ENCODE results near the gene CORO7.

The CORO7 gene

GRCh38 chr16:4416200-4417032 is at the start of gene CORO7:
TSS of gene CORO7 (minus strand) at chr16:4416596. CDS start at chr16:4416518, 78 bp downstream.
- Histone ChIP-seq H2AFZ (ENCODE audit: low read depth, low read length) (peak within 1 kb of the TSS; percentile 78), H3K27me3 (ENCODE audit: insufficient read depth, low read length) (no peaks in the 10 kb centered on the region), H3K4me3 (ENCODE audit: low read length) (peak within 1 kb of the TSS; percentile 63), H3K9me3 (ENCODE audit: low read length) (no peaks in the 10 kb centered on the region), H3K36me3 (ENCODE audit: insufficient read depth, low read length) (no peaks in the 10 kb centered on the region), H3K4me1 (ENCODE audit: insufficient read depth, low read length) (peaks cover 16% of the 10 kb centered on the region)

- no peak overlapping the region for H2AFZ ChIP-seq (ENCODE audit: low read depth, low read length)
- H3K36me3 ChIP-seq (ENCODE audit: insufficient read depth, low read length), result no peaks in the 10 kb centered on the region
- H3K27me3 ChIP-seq (ENCODE audit: insufficient read depth, low read length), result no peaks in the 10 kb centered on the region
- no peaks in the 10 kb centered on the region for H3K9me3 ChIP-seq (ENCODE audit: low read length)
- H3K4me1 ChIP-seq (ENCODE audit: insufficient read depth, low read length), result peaks cover 7% of the 10 kb centered on the region
- H3K4me3 ChIP-seq (ENCODE audit: low read length), result no peak overlapping the region
Measured at GRCh38 chr16:4463522-4464163, 47.2 kb upstream of the CORO7 start.

GRCh38 chr16:4461250-4462085 is 45.1 kb upstream of the CORO7 start:
- Histone ChIP-seq H3K9me3 (ENCODE audit: low read length) (no peaks in the 10 kb centered on the region), H3K4me1 (ENCODE audit: insufficient read depth, low read length) (peaks cover 7% of the 10 kb centered on the region), H3K27me3 (ENCODE audit: insufficient read depth, low read length) (no peaks in the 10 kb centered on the region), H2AFZ (ENCODE audit: low read depth, low read length) (no peak overlapping the region), H3K36me3 (ENCODE audit: insufficient read depth, low read length) (peaks cover 10% of the 10 kb centered on the region), H3K4me3 (ENCODE audit: low read length) (no peak overlapping the region)

GRCh38 chr16:4460936-4461249 is 44.5 kb upstream of the CORO7 start:
- Histone ChIP-seq H3K9me3 (ENCODE audit: low read length) (no peaks in the 10 kb centered on the region), H2AFZ (ENCODE audit: low read depth, low read length) (no peak overlapping the region), H3K4me1 (ENCODE audit: insufficient read depth, low read length) (peaks cover 7% of the 10 kb centered on the region), H3K4me3 (ENCODE audit: low read length) (no peak overlapping the region), H3K36me3 (ENCODE audit: insufficient read depth, low read length) (peaks cover 16% of the 10 kb centered on the region), H3K27me3 (ENCODE audit: insufficient read depth, low read length) (no peaks in the 10 kb centered on the region)

GRCh38 chr16:4455951-4456350 is 39.6 kb upstream of the CORO7 start:
- Histone ChIP-seq H3K36me3 (ENCODE audit: insufficient read depth, low read length) (peaks cover 48% of the 10 kb centered on the region), H3K4me3 (ENCODE audit: low read length) (no peak overlapping the region), H2AFZ (ENCODE audit: low read depth, low read length) (no peak overlapping the region), H3K4me1 (ENCODE audit: insufficient read depth, low read length) (peaks cover 1% of the 10 kb centered on the region), H3K9me3 (ENCODE audit: low read length) (no peaks in the 10 kb centered on the region), H3K27me3 (ENCODE audit: insufficient read depth, low read length) (no peaks in the 10 kb centered on the region)

GRCh38 chr16:4455081-4455480 is 38.7 kb upstream of the CORO7 start:
- no peak overlapping the region for H3K4me3 ChIP-seq (ENCODE audit: low read length)
- no peaks in the 10 kb centered on the region for H3K9me3 ChIP-seq (ENCODE audit: low read length)
- peaks cover 57% of the 10 kb centered on the region for H3K36me3 ChIP-seq (ENCODE audit: insufficient read depth, low read length)
- H3K27me3 ChIP-seq (ENCODE audit: insufficient read depth, low read length), result no peaks in the 10 kb centered on the region
- H2AFZ ChIP-seq (ENCODE audit: low read depth, low read length), result no peak overlapping the region
- H3K4me1 ChIP-seq (ENCODE audit: insufficient read depth, low read length), result no peaks in the 10 kb centered on the region

- H3K9me3 ChIP-seq (ENCODE audit: low read length), result no peaks in the 10 kb centered on the region
- H2AFZ ChIP-seq (ENCODE audit: low read depth, low read length), result no peak overlapping the region
- peaks cover 58% of the 10 kb centered on the region for H3K36me3 ChIP-seq (ENCODE audit: insufficient read depth, low read length)
- no peak overlapping the region for H3K4me3 ChIP-seq (ENCODE audit: low read length)
- no peaks in the 10 kb centered on the region for H3K27me3 ChIP-seq (ENCODE audit: insufficient read depth, low read length)
- H3K4me1 ChIP-seq (ENCODE audit: insufficient read depth, low read length), result no peaks in the 10 kb centered on the region
Measured at GRCh38 chr16:4454623-4455022, 38.2 kb upstream of the CORO7 start.

GRCh38 chr16:4452674-4453073 is 36.3 kb upstream of the CORO7 start:
- Histone ChIP-seq H3K9me3 (ENCODE audit: low read length) (no peaks in the 10 kb centered on the region), H3K4me1 (ENCODE audit: insufficient read depth, low read length) (no peaks in the 10 kb centered on the region), H3K27me3 (ENCODE audit: insufficient read depth, low read length) (no peaks in the 10 kb centered on the region), H3K36me3 (ENCODE audit: insufficient read depth, low read length) (peaks cover 63% of the 10 kb centered on the region), H2AFZ (ENCODE audit: low read depth, low read length) (no peak overlapping the region), H3K4me3 (ENCODE audit: low read length) (no peak overlapping the region)

GRCh38 chr16:4450931-4451519 is 34.6 kb upstream of the CORO7 start:
- no peaks in the 10 kb centered on the region for H3K27me3 ChIP-seq (ENCODE audit: insufficient read depth, low read length)
- H3K9me3 ChIP-seq (ENCODE audit: low read length), result no peaks in the 10 kb centered on the region
- no peak overlapping the region for H2AFZ ChIP-seq (ENCODE audit: low read depth, low read length)
- no peak overlapping the region for H3K4me3 ChIP-seq (ENCODE audit: low read length)
- no peaks in the 10 kb centered on the region for H3K4me1 ChIP-seq (ENCODE audit: insufficient read depth, low read length)
- peaks cover 63% of the 10 kb centered on the region for H3K36me3 ChIP-seq (ENCODE audit: insufficient read depth, low read length)

- Histone ChIP-seq H3K27me3 (ENCODE audit: insufficient read depth, low read length) (no peaks in the 10 kb centered on the region), H3K4me3 (ENCODE audit: low read length) (no peak overlapping the region), H3K36me3 (ENCODE audit: insufficient read depth, low read length) (peaks cover 60% of the 10 kb centered on the region), H3K9me3 (ENCODE audit: low read length) (no peaks in the 10 kb centered on the region), H3K4me1 (ENCODE audit: insufficient read depth, low read length) (no peaks in the 10 kb centered on the region), H2AFZ (ENCODE audit: low read depth, low read length) (no peak overlapping the region)
Measured at GRCh38 chr16:4450430-4450829, 34.0 kb upstream of the CORO7 start.

GRCh38 chr16:4443986-4444385 is 27.6 kb upstream of the CORO7 start:
- no peak overlapping the region for H3K4me3 ChIP-seq (ENCODE audit: low read length)
- H2AFZ ChIP-seq (ENCODE audit: low read depth, low read length), result no peak overlapping the region
- no peaks in the 10 kb centered on the region for H3K27me3 ChIP-seq (ENCODE audit: insufficient read depth, low read length)
- no peaks in the 10 kb centered on the region for H3K9me3 ChIP-seq (ENCODE audit: low read length)
- H3K4me1 ChIP-seq (ENCODE audit: insufficient read depth, low read length), result no peaks in the 10 kb centered on the region
- H3K36me3 ChIP-seq (ENCODE audit: insufficient read depth, low read length), result peaks cover 72% of the 10 kb centered on the region

GRCh38 chr16:4443271-4443670 is 26.9 kb upstream of the CORO7 start:
- H3K27me3 ChIP-seq (ENCODE audit: insufficient read depth, low read length), result no peaks in the 10 kb centered on the region
- H3K4me1 ChIP-seq (ENCODE audit: insufficient read depth, low read length), result no peaks in the 10 kb centered on the region
- no peaks in the 10 kb centered on the region for H3K9me3 ChIP-seq (ENCODE audit: low read length)
- peaks cover 75% of the 10 kb centered on the region for H3K36me3 ChIP-seq (ENCODE audit: insufficient read depth, low read length)
- no peak overlapping the region for H3K4me3 ChIP-seq (ENCODE audit: low read length)
- no peak overlapping the region for H2AFZ ChIP-seq (ENCODE audit: low read depth, low read length)

- Histone ChIP-seq H3K4me1 (ENCODE audit: insufficient read depth, low read length) (no peaks in the 10 kb centered on the region), H3K27me3 (ENCODE audit: insufficient read depth, low read length) (no peaks in the 10 kb centered on the region), H3K4me3 (ENCODE audit: low read length) (no peak overlapping the region), H3K36me3 (ENCODE audit: insufficient read depth, low read length) (peaks cover 79% of the 10 kb centered on the region), H3K9me3 (ENCODE audit: low read length) (no peaks in the 10 kb centered on the region), H2AFZ (ENCODE audit: low read depth, low read length) (no peak overlapping the region)
Measured at GRCh38 chr16:4442371-4442770, 26.0 kb upstream of the CORO7 start.

All from neuron (in vitro differentiated cells).